MCF 10A (cell line): ENCODE results near the gene HTR3A. TPM values are rescaled to one million over a fixed set of nuclear protein-coding genes. Genes with fewer than 3 reads are reported as not detected.
"Not testable (repeated sequence)": the region's sequence is repeated elsewhere in the genome, so short reads cannot be mapped to it uniquely, and the experiment has no call there.

Experiments used
- Bru-seq: library from RNA; stranded (reverse); fragments of 400-500 nt; gene quantifications from one replicate; lab custom pipeline; 2021; lab: Mats Ljungman, UMichigan
- BruChase-seq, 2 experiments: library from RNA; stranded (reverse); fragments of 400-500 nt; gene quantifications; one replicate each; lab custom pipeline; 2021; lab: Mats Ljungman, UMichigan
- BruUV-seq: library from RNA; stranded (reverse); fragments of 400-500 nt; replicated peaks from 2 replicates; lab custom pipeline; 2021; lab: Mats Ljungman, UMichigan
- CTCF ChIA-PET: fragments of 300-600 bp; sonication (Branson Sonifier 250); formaldehyde crosslinking; extraction: SDS; loops from one replicate; lab custom pipeline; 2021; ENCODE audit warnings: antibody characterized with exemption, inconsistent platforms; lab: Yijun Ruan, JAX
- POLR2A ChIA-PET: fragments of 300-600, 350-650 bp; sonication (Branson Sonifier 250); formaldehyde crosslinking; extraction: SDS; loops from one replicate; lab custom pipeline; 2020; ENCODE audit warnings: antibody characterized with exemption, inconsistent platforms; lab: Yijun Ruan, JAX
- DNase-seq: peaks from one replicate; pipeline ENCODE4 v3.0.0-alpha.2; 2018; ENCODE audit not compliant: unreplicated experiment
- H3K27ac Mint-ChIP-seq: one replicate; pipeline ENCODE4 v1.8.0; 2022; ENCODE audit warnings: mild to moderate bottlenecking, low read depth, mixed read lengths; ENCODE audit not compliant: unreplicated experiment
- H3K27me3 Mint-ChIP-seq: one replicate; pipeline ENCODE4 v1.8.0; 2022; ENCODE audit warnings: mixed read lengths; ENCODE audit not compliant: insufficient read depth, unreplicated experiment
- H3K36me3 Mint-ChIP-seq: one replicate; pipeline ENCODE4 v1.8.0; 2022; ENCODE audit warnings: mild to moderate bottlenecking, moderate library complexity, mixed read lengths; ENCODE audit not compliant: insufficient read depth, unreplicated experiment
- H3K4me1 Mint-ChIP-seq: one replicate; pipeline ENCODE4 v1.8.0; 2022; ENCODE audit warnings: mixed read lengths; ENCODE audit not compliant: insufficient read depth, unreplicated experiment
- H3K4me3 Mint-ChIP-seq: one replicate; pipeline ENCODE4 v1.8.0; 2022; ENCODE audit warnings: mild to moderate bottlenecking, moderate library complexity, mixed read lengths; ENCODE audit not compliant: unreplicated experiment
- H3K9me3 Mint-ChIP-seq: one replicate; pipeline ENCODE4 v1.8.0; 2022; ENCODE audit warnings: mixed read lengths; ENCODE audit not compliant: unreplicated experiment
- intact Hi-C: fragments of 100-400 bp; cut with micrococcal nuclease; formaldehyde crosslinking; loops from 2 replicates; pipeline ENCODE4 v1.14.1; 2022
- long read RNA-seq: library from polyadenylated mRNA; stranded (forward); transcript quantifications from one replicate; pipeline ENCODE4 v2.0.0, GENCODE V29; 2022
- total RNA-seq: library from RNA; stranded (reverse); gene quantifications from 2 replicates; pipeline ENCODE4 v1.2.3, GENCODE V29; 2022
- TF ChIP-seq, protein P1 (sequence below): fragments of 200-600 bp; IDR thresholded peaks from one replicate; pipeline ENCODE4 v1.8.0; 2022; ENCODE audit warnings: antibody characterized with exemption, mild to moderate bottlenecking; ENCODE audit not compliant: unreplicated experiment

Gene HTR3A
- not detected in 2 replicates for total RNA-seq
- not detected for Bru-seq, nascent RNA
- not detected for BruChase-seq, experiment 1, labeled RNA remaining after a 6-hour chase
- BruChase-seq, experiment 2, labeled RNA remaining after a 2-hour chase, result not detected
- long read RNA-seq, result 0 reads

DNA sequence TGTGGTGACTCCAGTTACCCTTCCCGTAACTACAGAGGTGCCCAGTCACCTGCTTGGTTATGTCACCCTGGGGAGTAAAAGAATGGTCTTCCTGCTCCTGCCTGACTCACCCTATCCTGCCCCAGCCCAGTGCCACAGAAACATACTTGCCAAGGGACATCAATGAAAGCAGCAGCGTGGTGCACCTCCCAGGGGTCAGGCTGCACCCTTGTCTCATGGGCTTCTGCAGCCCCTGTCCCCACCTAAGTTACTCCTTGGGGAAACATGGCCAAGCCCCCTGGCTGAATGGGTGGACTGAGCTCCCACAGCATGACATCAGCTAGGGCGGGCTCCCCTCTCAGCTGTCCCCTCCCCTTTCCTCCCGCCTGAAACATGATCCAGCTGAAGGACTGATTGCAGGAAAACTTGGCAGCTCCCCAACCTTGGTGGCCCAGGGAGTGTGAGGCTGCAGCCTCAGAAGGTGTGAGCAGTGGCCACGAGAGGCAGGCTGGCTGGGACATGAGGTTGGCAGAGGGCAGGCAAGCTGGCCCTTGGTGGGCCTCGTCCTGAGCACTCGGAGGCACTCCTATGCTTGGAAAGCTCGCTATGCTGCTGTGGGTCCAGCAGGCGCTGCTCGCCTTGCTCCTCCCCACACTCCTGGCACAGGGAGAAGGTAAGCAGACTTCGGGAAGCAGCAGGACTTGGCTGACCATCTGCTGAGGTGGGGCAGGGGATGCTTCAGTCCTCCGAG is at the start of gene HTR3A:
Gene HTR3A (plus strand): TSS at position 368 of the 730 bp plus-strand sequence. CDS start 218 bp downstream, at position 586.
- H3K27ac Mint-ChIP-seq, result no peak within 1 kb of the TSS
- TF ChIP-seq, protein P1, sequence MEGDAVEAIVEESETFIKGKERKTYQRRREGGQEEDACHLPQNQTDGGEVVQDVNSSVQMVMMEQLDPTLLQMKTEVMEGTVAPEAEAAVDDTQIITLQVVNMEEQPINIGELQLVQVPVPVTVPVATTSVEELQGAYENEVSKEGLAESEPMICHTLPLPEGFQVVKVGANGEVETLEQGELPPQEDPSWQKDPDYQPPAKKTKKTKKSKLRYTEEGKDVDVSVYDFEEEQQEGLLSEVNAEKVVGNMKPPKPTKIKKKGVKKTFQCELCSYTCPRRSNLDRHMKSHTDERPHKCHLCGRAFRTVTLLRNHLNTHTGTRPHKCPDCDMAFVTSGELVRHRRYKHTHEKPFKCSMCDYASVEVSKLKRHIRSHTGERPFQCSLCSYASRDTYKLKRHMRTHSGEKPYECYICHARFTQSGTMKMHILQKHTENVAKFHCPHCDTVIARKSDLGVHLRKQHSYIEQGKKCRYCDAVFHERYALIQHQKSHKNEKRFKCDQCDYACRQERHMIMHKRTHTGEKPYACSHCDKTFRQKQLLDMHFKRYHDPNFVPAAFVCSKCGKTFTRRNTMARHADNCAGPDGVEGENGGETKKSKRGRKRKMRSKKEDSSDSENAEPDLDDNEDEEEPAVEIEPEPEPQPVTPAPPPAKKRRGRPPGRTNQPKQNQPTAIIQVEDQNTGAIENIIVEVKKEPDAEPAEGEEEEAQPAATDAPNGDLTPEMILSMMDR, result no peak
- peaks cover 80% of the 10 kb centered on the region for H3K27me3 Mint-ChIP-seq

DNA sequence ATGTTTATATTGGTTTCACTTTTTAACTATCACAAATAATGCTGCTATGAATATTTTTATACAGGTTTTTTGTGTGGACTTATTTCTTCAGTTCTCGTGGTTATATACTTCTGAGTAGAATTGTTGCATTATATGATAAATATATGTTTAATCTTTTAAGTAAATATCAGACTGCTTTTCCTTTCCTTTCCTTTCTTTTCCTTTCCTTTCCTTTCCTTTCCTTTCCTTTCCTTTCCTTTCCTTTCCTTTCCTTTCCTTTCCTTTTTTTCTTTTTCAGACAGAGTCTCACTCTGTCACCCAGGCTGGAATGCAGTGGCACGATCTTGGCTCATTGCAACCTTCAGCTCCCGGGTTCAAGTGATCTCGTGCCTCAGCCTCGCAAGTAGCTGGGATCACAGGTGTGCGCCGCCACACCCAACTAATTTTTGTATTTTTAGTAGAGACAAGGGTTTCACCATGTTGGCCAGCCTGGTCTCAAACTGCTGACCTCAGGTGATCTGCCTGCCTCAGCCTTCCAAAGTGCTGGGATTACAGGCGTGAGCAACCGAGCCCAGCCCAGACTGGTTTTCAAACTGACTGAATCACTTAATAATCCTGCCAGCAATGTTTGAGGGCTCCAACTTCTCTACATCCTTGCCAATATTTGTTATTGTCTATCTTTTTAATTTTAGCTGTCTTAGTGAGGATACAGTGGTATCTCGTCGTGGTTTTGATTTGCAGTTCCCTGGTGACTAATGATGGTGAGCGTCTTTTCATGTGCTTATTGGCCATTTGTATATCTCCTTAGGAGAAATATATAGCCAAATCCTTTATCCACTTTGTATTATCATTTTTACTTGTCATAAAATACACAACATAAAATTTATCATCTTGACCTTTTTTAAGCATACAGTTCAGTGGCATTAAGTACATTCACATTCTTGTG is 48.4 kb upstream of the HTR3A start:
- no peak overlapping the region for H3K27ac Mint-ChIP-seq
- no peaks in the 10 kb centered on the region for H3K36me3 Mint-ChIP-seq
- DNase-seq, result peak; percentile 13
- H3K27me3 Mint-ChIP-seq, result peaks cover 15% of the 10 kb centered on the region
- no TSS peak for BruUV-seq
- ChIA-PET CTCF (no interaction called here), POLR2A (no interaction called here)
- intact Hi-C loops, result no loop called here
- peak overlapping the region; percentile 6 for H3K4me3 Mint-ChIP-seq
- H3K9me3 Mint-ChIP-seq, result no peaks in the 10 kb centered on the region
- peaks cover 12% of the 10 kb centered on the region for H3K4me1 Mint-ChIP-seq
- TF ChIP-seq, protein P1, result no peak

More for the DNA sequence above, at the start of gene HTR3A:
- intact Hi-C loops, result no loop called here
- DNase-seq, result peak; percentile 75
- peaks cover 10% of the 10 kb centered on the region for H3K4me1 Mint-ChIP-seq
- ChIA-PET POLR2A (no interaction called here), CTCF (interaction anchor here (0.7 to 2.6 kb wide), 2 partner anchors 20 to 213 kb away, joined by 3 to 10 read pairs; no protein-coding TSS in a partner anchor)
- no TSS peak for BruUV-seq
- H3K4me3 Mint-ChIP-seq, result no peak within 1 kb of the TSS
- no peaks in the 10 kb centered on the region for H3K36me3 Mint-ChIP-seq
- no peaks in the 10 kb centered on the region for H3K9me3 Mint-ChIP-seq

DNA sequence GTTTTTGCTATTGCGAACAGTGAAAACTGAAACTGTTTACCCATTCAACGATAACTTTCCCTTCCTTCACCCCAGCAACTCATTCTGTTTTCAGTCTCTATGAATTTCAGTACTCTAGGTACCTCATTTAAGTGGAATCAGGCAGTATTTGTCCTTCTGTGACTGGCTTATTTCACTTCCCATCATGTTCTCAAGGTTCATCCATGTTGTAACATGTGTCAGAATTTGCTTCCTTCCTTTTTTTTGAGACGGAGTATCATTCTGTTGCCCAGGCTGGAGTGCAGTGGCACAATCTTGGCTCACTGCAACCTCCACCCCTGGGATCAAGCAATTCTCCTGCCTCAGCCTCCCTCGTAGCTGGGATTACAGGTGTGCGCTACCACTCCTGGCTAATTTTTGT is 46.6 kb upstream of the HTR3A start:
- BruUV-seq, result no TSS peak
- H3K9me3 Mint-ChIP-seq, result no peaks in the 10 kb centered on the region
- TF ChIP-seq, protein P1, result no peak
- ChIA-PET POLR2A (no interaction called here), CTCF (no interaction called here)
- H3K4me1 Mint-ChIP-seq, result peaks cover 12% of the 10 kb centered on the region
- H3K27me3 Mint-ChIP-seq, result peaks cover 16% of the 10 kb centered on the region
- no peak for DNase-seq
- intact Hi-C loops, result no loop called here
- H3K36me3 Mint-ChIP-seq, result no peaks in the 10 kb centered on the region
- H3K4me3 Mint-ChIP-seq, result no peak overlapping the region
- H3K27ac Mint-ChIP-seq, result no peak overlapping the region

DNA sequence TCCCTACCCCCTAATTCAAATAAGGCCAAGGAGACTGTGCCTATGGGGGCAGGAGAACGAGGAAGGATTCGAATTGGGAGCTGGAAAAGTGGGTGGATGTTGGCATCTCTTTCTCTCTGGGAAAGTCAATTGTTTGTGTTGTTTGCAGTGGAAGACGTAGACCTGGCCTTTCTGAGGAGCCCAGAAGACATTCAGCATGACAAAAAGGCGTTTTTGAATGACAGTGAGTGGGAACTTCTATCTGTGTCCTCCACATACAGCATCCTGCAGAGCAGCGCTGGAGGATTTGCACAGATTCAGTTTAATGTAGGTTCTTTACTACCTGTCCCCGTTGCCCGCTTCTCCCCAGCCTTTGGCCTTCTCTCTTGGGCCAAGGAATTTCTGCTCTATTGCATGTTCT is 42.1 kb upstream of the HTR3A start:
- TF ChIP-seq, protein P1, result no peak
- Mint-ChIP-seq H3K4me1 (no peaks in the 10 kb centered on the region), H3K9me3 (no peaks in the 10 kb centered on the region), H3K4me3 (no peak overlapping the region), H3K36me3 (no peaks in the 10 kb centered on the region), H3K27me3 (peaks cover 42% of the 10 kb centered on the region), H3K27ac (no peak overlapping the region)
- no TSS peak for BruUV-seq
- intact Hi-C loops, result no loop called here
- CTCF ChIA-PET, result interaction anchor here (0.5 kb wide), 1 partner anchor 37 kb away, joined by 3 read pairs; no protein-coding TSS in a partner anchor
- no peak for DNase-seq
- POLR2A ChIA-PET, result no interaction called here

DNA sequence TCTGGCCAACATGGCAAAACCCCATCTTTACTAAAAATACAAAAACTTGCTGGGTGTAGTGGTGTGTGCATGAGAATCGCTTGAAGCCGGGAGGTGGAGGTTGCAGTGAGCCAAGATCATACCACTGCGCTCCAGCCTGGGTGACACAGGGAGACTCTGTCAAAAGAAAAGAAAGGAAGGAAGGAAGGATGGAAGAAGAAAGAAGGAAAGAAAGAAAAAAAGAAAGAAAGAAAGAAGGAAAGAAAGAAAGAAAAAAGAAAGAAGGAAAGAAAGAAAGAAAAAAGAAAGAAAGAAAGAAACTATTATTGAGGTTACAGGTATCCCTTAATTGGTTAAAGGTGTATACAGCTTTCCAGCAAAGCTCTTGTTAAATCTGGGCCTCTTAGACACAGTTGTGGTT is 40.7 kb upstream of the HTR3A start:
- DNase-seq, BruUV-seq, intact Hi-C loops, H3K36me3 Mint-ChIP-seq, H3K4me1 Mint-ChIP-seq, H3K9me3 Mint-ChIP-seq, H3K4me3 Mint-ChIP-seq, H3K27ac Mint-ChIP-seq, POLR2A ChIA-PET: not testable (repeated sequence)
- CTCF ChIA-PET, result interaction anchor here (0.5 to 1.3 kb wide), 2 partner anchors 61 to 1006 kb away, joined by 3 read pairs; no protein-coding TSS in a partner anchor
- peaks cover 48% of the 10 kb centered on the region for H3K27me3 Mint-ChIP-seq
